NB4 (cell line): ENCODE data around the gene CEP135.

Source experiments
- DNase-seq: peaks from one replicate; pipeline ENCODE4 v3.0.0; 2010; ENCODE audit warnings: low read depth
- H3K4me3 ChIP-seq: one replicate; pipeline ENCODE4 v1.5.1; 2011; ENCODE audit warnings: mild to moderate bottlenecking, low read depth, low read length, moderate library complexity
- MYC ChIP-seq: IDR thresholded peaks from 2 replicates; pipeline ENCODE4 v1.6.1; 2011; ENCODE audit warnings: low read depth, low read length
- POLR2A ChIP-seq: IDR thresholded peaks from 2 replicates; pipeline ENCODE4 v1.6.1; 2011; ENCODE audit warnings: mild to moderate bottlenecking; ENCODE audit not compliant: insufficient read length; ENCODE audit errors: extremely low read depth
- TF ChIP-seq, protein P1 (sequence below): IDR thresholded peaks from 2 replicates; pipeline ENCODE4 v1.6.1; 2011; ENCODE audit warnings: low read depth, low read length
- TF ChIP-seq, protein P2 (sequence below): IDR thresholded peaks from one replicate; pipeline ENCODE4 v1.5.1; 2012; ENCODE audit warnings: low read depth, low read length

Gene CEP135

DNA sequence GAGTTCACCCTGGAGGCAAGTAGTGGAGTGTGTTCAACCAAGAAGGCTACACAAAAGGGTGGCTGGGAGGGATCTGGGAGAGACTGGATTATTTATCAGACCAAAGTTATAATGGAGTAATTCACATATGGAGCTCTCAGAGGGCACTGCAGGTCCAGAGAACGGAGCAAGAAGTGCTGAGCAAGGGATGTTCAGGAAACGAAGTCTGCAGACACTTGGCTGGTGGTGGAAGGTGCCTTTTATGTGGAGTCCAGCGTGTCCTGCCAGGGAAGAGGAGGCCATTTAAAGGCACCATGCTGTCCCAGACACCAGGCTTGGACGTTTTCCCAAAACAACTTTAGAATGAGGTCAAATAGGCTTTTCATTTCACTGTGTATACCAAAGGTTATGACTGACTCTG is 130.1 kb downstream of the CEP135 start:
- TF ChIP-seq MYC (no peak), POLR2A (no peak)
- TF ChIP-seq, protein P1, sequence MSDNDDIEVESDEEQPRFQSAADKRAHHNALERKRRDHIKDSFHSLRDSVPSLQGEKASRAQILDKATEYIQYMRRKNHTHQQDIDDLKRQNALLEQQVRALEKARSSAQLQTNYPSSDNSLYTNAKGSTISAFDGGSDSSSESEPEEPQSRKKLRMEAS = no peak
- TF ChIP-seq, protein P2, sequence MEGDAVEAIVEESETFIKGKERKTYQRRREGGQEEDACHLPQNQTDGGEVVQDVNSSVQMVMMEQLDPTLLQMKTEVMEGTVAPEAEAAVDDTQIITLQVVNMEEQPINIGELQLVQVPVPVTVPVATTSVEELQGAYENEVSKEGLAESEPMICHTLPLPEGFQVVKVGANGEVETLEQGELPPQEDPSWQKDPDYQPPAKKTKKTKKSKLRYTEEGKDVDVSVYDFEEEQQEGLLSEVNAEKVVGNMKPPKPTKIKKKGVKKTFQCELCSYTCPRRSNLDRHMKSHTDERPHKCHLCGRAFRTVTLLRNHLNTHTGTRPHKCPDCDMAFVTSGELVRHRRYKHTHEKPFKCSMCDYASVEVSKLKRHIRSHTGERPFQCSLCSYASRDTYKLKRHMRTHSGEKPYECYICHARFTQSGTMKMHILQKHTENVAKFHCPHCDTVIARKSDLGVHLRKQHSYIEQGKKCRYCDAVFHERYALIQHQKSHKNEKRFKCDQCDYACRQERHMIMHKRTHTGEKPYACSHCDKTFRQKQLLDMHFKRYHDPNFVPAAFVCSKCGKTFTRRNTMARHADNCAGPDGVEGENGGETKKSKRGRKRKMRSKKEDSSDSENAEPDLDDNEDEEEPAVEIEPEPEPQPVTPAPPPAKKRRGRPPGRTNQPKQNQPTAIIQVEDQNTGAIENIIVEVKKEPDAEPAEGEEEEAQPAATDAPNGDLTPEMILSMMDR = no peak
- DNase-seq = no peak

DNA sequence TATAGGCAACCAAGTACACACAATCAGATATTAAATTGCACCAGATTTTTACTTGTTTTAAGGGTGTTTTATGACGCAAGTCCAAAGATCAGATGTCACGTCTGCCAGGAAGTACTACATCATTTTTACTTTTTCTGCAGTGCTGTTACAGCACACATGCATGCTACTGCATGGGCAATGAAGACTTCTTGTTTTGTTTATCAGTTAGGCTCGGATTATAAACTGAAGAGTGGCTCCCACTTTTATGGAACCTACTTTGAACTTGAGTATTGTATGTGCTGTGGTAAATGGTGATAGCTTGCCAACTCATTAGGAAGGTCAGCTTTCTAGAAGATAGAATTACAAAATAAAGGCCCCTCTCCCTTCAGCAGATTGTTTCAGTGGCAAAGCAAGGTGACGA is 131.6 kb downstream of the CEP135 start:
- no peak for DNase-seq
- H3K4me3 ChIP-seq = no peak overlapping the region
- TF ChIP-seq, protein P2 = no peak
- TF ChIP-seq MYC (no peak), POLR2A (no peak)
- TF ChIP-seq, protein P1 = no peak

More for the DNA sequence above, 130.1 kb downstream of the CEP135 start:
- H3K4me3 ChIP-seq = no peak overlapping the region

DNA sequence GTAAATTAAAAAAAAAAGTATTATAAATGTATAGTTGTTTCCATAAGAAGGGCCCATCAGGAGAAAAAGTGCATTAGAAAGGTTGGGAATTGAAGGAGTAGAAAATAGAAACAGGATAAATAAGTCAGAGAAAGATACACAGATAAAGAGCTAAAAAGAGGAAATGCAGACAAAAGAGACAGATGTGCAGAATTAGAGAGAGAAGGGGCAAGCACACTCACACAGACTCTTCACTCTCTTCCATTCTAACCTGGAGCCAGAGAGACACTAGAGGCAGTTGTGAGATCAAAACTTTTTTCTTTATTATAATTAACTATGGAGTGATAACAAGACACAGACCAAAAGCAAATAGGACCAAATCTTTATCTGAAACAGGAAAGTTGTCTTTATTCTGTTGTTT is 134.1 kb downstream of the CEP135 start:
- DNase-seq = no peak
- TF ChIP-seq, protein P1 = no peak
- TF ChIP-seq POLR2A (no peak), MYC (no peak)
- TF ChIP-seq, protein P2 = no peak
- no peak overlapping the region for H3K4me3 ChIP-seq
